ENCODE results near the gene MYO5C. TPM values are rescaled to one million over a fixed set of nuclear protein-coding genes. Genes with fewer than 3 reads are reported as not detected.

Gene MYO5C
- total RNA-seq, 4 donors from 2014 or later = 28.9 to 36.9 (median 32.5) TPM

- peaks cover 0 to 14% of the 10 kb centered on the region in 2 donors for H3K4me1 ChIP-seq
- H3K9me3 ChIP-seq = no peaks in the 10 kb centered on the region
- DNase-seq = no peak
- intact Hi-C loops (cut with DNase I; ENCODE audit: low total_unique reads) = no loop called here
- TF ChIP-seq POLR2A (IDR thresholded peaks at IDR 0.05) = no peak
- peak overlapping the region; percentile 70 to 76 for H3K27ac ChIP-seq
- H3K27me3 ChIP-seq = no peaks in the 10 kb centered on the region
- no peaks in the 10 kb centered on the region for H3K36me3 ChIP-seq
- H3K4me3 ChIP-seq = no peak overlapping the region
Observed at GRCh38 chr15:52261026-52261425, 34.6 kb downstream of the MYO5C start.

GRCh38 chr15:52259503-52259902, 36.1 kb downstream of the MYO5C start:
- no peak overlapping the region for H3K4me3 ChIP-seq
- H3K27ac ChIP-seq = no peak overlapping the region
- H3K9me3 ChIP-seq = no peaks in the 10 kb centered on the region
- no peak for TF ChIP-seq CTCF (IDR thresholded peaks at IDR 0.05)
- no peak for TF ChIP-seq POLR2A (IDR thresholded peaks at IDR 0.05)
- DNase-seq = no peak
- intact Hi-C loops (cut with DNase I; ENCODE audit: low total_unique reads) = loop anchor here (5.0 kb wide), 1 partner anchor 478 kb away; no protein-coding TSS in a partner anchor
- peaks cover 0 to 14% of the 10 kb centered on the region in 2 donors for H3K4me1 ChIP-seq
- H3K27me3 ChIP-seq = no peaks in the 10 kb centered on the region
- H3K36me3 ChIP-seq = no peaks in the 10 kb centered on the region

- Histone ChIP-seq H3K9me3 (no peaks in the 10 kb centered on the region), H3K4me1 (peaks cover 0 to 14% of the 10 kb centered on the region in 2 donors), H3K27ac (no peak overlapping the region), H3K36me3 (no peaks in the 10 kb centered on the region), H3K27me3 (no peaks in the 10 kb centered on the region), H3K4me3 (no peak overlapping the region)
- TF ChIP-seq POLR2A (IDR thresholded peaks at IDR 0.05) (no peak), CTCF (IDR thresholded peaks at IDR 0.05) (no peak)
- DNase-seq = no peak
- intact Hi-C loops (cut with DNase I; ENCODE audit: low total_unique reads) = loop anchor here (5.0 kb wide), 1 partner anchor 479 kb away; no protein-coding TSS in a partner anchor
Observed at GRCh38 chr15:52258461-52258860, 37.1 kb downstream of the MYO5C start.

GRCh38 chr15:52257734-52258062, 37.9 kb downstream of the MYO5C start:
- intact Hi-C loops (cut with DNase I; ENCODE audit: low total_unique reads) = loop anchor here (5.0 kb wide), 1 partner anchor 480 kb away; no protein-coding TSS in a partner anchor
- DNase-seq = no peak
- H3K4me3 ChIP-seq = no peak overlapping the region
- no peaks in the 10 kb centered on the region for H3K36me3 ChIP-seq
- H3K27ac ChIP-seq = no peak overlapping the region
- peaks cover 0 to 14% of the 10 kb centered on the region in 2 donors for H3K4me1 ChIP-seq
- H3K9me3 ChIP-seq = no peaks in the 10 kb centered on the region
- no peak for TF ChIP-seq POLR2A (IDR thresholded peaks at IDR 0.05)
- TF ChIP-seq CTCF (IDR thresholded peaks at IDR 0.05) = no peak
- no peaks in the 10 kb centered on the region for H3K27me3 ChIP-seq

GRCh38 chr15:52256930-52257733, 38.5 kb downstream of the MYO5C start:
- Histone ChIP-seq H3K4me3 (no peak overlapping the region), H3K27me3 (no peaks in the 10 kb centered on the region), H3K4me1 (peaks cover 0 to 11% of the 10 kb centered on the region in 2 donors), H3K9me3 (no peaks in the 10 kb centered on the region), H3K36me3 (no peaks in the 10 kb centered on the region), H3K27ac (peak overlapping the region in 1 of 2 donors; percentile 19)
- DNase-seq = no peak
- TF ChIP-seq CTCF (IDR thresholded peaks at IDR 0.05) (no peak), POLR2A (IDR thresholded peaks at IDR 0.05) (no peak)
- intact Hi-C loops (cut with DNase I; ENCODE audit: low total_unique reads) = loop anchor here (5.0 kb wide), 1 partner anchor 480 kb away; no protein-coding TSS in a partner anchor

All from uterus (tissue), 4 donors.